ENCODE results near the gene SPATA46.

GRCh38 chr1:162416215-162416614 lies 39.6 kb upstream of the SPATA46 start:
- TF ChIP-seq CTCF (IDR thresholded peaks at IDR 0.05; ENCODE audit: insufficient read depth, low read depth, low read length): no peak
- no peak for TF ChIP-seq EZH2 (IDR thresholded peaks at IDR 0.05; ENCODE audit: insufficient read depth, low read length)
